ENCODE measurements around the gene BRAT1. TPM values are rescaled to one million over a fixed set of nuclear protein-coding genes. Genes with fewer than 3 reads are reported as not detected.

Gene BRAT1
- total and polyA plus RNA-seq, 7 donors, result 9.6 to 25.9 (median 20.0) TPM

DNA sequence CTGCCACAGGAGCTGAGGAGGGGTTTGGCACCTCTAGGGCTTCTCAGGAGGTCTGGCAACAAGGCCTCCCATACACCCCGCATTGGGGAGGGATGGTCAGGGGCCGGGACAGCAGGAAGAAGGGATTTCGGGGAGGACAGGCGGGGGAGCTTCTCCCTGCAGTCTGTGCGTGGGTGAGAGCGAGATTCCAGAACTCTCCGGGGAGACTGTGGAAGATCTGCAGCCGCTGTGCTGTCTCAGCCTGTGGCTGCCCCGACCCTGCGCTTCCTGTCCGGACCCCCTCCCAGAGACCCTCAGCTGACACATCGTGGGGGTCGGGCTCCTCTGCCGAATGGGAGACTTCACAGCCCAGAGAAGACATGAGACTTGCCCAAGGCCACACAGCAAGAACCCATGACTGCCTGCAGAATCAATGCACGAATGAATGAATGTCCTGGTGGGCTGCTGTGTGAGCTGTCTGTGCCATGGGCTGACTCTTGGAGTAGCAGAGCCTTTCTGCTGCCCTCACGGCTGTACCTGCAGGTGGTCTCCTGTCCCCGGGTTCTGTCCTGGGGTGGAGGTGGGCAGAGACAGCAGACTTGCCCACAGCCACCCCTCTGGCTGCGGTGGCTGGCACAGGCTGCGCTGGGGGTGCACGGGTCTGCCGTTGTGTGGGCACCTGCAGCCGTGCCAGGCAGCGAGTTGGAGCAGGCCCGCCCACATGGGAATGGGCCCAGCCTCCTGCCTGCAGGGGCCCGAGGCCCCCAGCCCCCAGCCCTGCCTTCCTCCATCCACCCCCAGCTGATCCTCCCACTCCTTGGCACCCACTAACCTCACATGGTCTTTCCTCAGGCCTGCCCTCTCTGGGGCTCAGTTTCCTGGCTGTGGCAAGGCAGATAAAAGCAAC is 52.0 kb downstream of the BRAT1 start:
- H3K36me3 ChIP-seq, result no peaks in the 10 kb centered on the region
- peaks cover 0 to 10% (median 7%) of the 10 kb centered on the region in 3 donors for H3K27me3 ChIP-seq
- TF ChIP-seq, protein P1, sequence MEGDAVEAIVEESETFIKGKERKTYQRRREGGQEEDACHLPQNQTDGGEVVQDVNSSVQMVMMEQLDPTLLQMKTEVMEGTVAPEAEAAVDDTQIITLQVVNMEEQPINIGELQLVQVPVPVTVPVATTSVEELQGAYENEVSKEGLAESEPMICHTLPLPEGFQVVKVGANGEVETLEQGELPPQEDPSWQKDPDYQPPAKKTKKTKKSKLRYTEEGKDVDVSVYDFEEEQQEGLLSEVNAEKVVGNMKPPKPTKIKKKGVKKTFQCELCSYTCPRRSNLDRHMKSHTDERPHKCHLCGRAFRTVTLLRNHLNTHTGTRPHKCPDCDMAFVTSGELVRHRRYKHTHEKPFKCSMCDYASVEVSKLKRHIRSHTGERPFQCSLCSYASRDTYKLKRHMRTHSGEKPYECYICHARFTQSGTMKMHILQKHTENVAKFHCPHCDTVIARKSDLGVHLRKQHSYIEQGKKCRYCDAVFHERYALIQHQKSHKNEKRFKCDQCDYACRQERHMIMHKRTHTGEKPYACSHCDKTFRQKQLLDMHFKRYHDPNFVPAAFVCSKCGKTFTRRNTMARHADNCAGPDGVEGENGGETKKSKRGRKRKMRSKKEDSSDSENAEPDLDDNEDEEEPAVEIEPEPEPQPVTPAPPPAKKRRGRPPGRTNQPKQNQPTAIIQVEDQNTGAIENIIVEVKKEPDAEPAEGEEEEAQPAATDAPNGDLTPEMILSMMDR (IDR thresholded peaks at IDR 0.05), result no peak
- no peak for TF ChIP-seq POLR2AphosphoS5 (IDR thresholded peaks at IDR 0.05)
- TF ChIP-seq POLR2A (IDR thresholded peaks at IDR 0.05), result no peak
- no peak for TF ChIP-seq EP300 (IDR thresholded peaks at IDR 0.05)
- no peak overlapping the region for H3K27ac ChIP-seq
- DNase-seq, result no peak
- H3K4me1 ChIP-seq, result peaks cover 0 to 3% (median 0%) of the 10 kb centered on the region in 4 donors
- no peak overlapping the region for H3K4me3 ChIP-seq
- 67 to 80% methylated on average over 25 of the region's 25 CpGs for WGBS, 2 donors
- H3K9me3 ChIP-seq, result no peaks in the 10 kb centered on the region
- intact Hi-C loops (cut with DNase I), result no loop called here

DNA sequence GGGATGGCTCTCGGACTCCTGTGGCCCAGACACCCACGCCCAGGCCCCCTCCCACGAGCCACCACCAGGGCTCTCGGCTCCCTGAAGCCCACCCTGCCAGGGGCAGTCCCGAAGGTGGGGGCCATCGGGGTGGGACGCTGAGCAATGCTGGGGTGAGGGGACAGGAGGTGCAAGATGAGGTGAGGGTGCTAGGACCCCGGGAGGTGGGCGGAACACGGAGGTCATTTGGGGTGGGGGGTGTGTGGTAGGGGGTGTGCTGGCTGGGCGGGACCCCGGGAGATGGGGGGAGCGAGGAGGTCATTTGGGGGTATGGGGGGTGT is 52.7 kb downstream of the BRAT1 start:
- TF ChIP-seq, protein P1 (IDR thresholded peaks at IDR 0.05), result no peak
- Histone ChIP-seq H3K27me3 (peaks cover 0 to 17% (median 12%) of the 10 kb centered on the region in 3 donors), H3K9me3 (no peaks in the 10 kb centered on the region), H3K4me3 (no peak overlapping the region), H3K27ac (no peak overlapping the region), H3K4me1 (no peaks in the 10 kb centered on the region), H3K36me3 (no peaks in the 10 kb centered on the region)
- intact Hi-C loops (cut with DNase I), result no loop called here
- WGBS, 2 donors, result 71 to 80% methylated on average over 13 of the region's 13 CpGs
- no peak for DNase-seq

DNA sequence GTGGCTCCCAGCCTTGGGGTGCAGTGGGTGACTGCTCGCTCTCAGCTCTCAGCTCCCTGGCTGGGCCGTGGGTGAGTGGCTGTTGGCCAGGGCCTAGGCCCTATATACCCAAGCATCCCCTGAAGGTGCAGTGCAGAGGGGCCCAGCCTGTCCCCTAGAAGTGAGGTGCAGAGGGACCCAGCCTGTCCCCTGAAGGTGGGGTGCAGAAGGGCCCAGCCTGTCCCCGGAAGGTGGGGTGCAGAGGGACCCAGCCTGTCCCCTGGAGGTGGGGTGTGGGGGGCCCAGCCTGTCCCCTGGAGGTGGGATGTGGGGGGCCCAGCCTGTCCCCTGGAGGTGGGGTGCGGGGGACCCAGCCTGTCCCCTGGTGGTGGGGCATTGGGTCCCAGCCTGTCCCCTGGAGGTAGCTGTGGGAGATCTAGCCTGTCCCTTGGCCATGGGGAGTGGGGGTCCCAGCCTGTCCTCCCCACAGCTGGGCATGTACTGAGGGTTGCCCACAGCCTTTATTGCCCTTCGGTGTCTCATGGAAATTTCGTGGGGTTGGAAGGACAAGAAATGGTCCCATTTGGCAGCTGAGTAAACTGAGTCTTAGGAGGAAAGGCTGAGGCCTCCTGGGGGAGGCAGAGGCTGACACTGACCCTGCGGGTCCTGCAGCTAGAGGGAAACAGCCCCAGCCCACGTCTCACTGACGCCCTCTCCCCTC is 53.2 kb downstream of the BRAT1 start:
- H3K36me3 ChIP-seq, result no peaks in the 10 kb centered on the region
- H3K27ac ChIP-seq, result no peak overlapping the region
- no peaks in the 10 kb centered on the region for H3K9me3 ChIP-seq
- no peaks in the 10 kb centered on the region for H3K4me1 ChIP-seq
- intact Hi-C loops (cut with DNase I), result no loop called here
- peaks cover 0 to 22% (median 14%) of the 10 kb centered on the region in 3 donors for H3K27me3 ChIP-seq
- TF ChIP-seq POLR2AphosphoS5 (IDR thresholded peaks at IDR 0.05), result no peak
- TF ChIP-seq, protein P1 (IDR thresholded peaks at IDR 0.05), result no peak
- TF ChIP-seq POLR2A (IDR thresholded peaks at IDR 0.05), result no peak
- TF ChIP-seq EP300 (IDR thresholded peaks at IDR 0.05), result no peak
- no peak for DNase-seq
- no peak overlapping the region for H3K4me3 ChIP-seq
- 82 to 90% methylated on average over 9 of the region's 9 CpGs for WGBS, 2 donors

DNA sequence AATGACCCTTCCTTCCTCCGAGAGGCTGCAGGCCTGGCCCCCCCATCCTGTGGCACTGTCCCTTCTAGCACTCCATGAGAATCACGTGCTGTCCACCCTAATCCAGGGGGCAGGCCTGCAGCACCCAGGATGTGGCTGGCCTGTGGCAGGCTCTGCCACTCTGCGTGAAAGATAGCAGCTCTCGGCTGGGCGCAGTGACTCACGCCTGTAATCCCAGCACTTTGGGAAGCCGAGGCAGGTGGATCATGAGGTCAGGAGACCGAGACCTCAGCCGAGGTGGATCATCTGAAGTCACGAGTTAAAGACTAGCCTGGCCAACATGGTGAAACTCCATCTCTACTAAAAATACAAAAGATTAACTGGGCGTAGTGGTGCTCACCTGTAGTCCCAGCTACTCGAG is 54.6 kb downstream of the BRAT1 start:
- Histone ChIP-seq H3K27ac (no peak overlapping the region), H3K27me3 (peaks cover 0 to 36% (median 23%) of the 10 kb centered on the region in 3 donors), H3K9me3 (no peaks in the 10 kb centered on the region), H3K36me3 (no peaks in the 10 kb centered on the region), H3K4me3 (no peak overlapping the region), H3K4me1 (no peaks in the 10 kb centered on the region)
- WGBS, 2 donors, result 90 to 92% methylated on average over 12 of the region's 12 CpGs
- intact Hi-C loops (cut with DNase I), result no loop called here
- TF ChIP-seq POLR2AphosphoS5 (IDR thresholded peaks at IDR 0.05), result no peak
- TF ChIP-seq EP300 (IDR thresholded peaks at IDR 0.05), result no peak
- TF ChIP-seq POLR2A (IDR thresholded peaks at IDR 0.05), result no peak
- TF ChIP-seq, protein P1 (IDR thresholded peaks at IDR 0.05), result no peak
- no peak for DNase-seq

Data from sigmoid colon (tissue), 7 donors.